Activated T-cell treated with anti-CD3 and anti-CD28 coated beads, Interleukin-2, amount 50 U/mL, for 72 hours (primary cell): Measurements from ENCODE around the gene DMBX1. TPM values are rescaled to one million over a fixed set of nuclear protein-coding genes. Genes with fewer than 3 reads are reported as not detected.

Source experiments
- ATAC-seq, 2 donors: fragments of 150-1000 bp; cut with Tn5 transposase; replicated peaks in 1 of 2; 2 replicates each; pipeline ENCODE4 v1.10.0; 2021; ENCODE audit warnings: moderate library complexity in 2 of 2, mild to moderate bottlenecking in 1 of 2
- DNase-seq, 2 donors: peaks; one replicate each; pipeline ENCODE4 v3.0.0; 2021 to 2022; ENCODE audit warnings: mixed read lengths in 1 of 2
- H3K27ac Mint-ChIP-seq: one replicate; pipeline ENCODE4 v1.8.0; 2022; ENCODE audit warnings: mild to moderate bottlenecking, moderate library complexity, mixed read lengths
- H3K27me3 Mint-ChIP-seq: one replicate; pipeline ENCODE4 v1.8.0; 2022; ENCODE audit warnings: low read depth, mixed read lengths
- H3K36me3 Mint-ChIP-seq, 2 donors: one replicate each; pipeline ENCODE4 v1.8.0; 2022; ENCODE audit warnings: mixed read lengths in 2 of 2, mild to moderate bottlenecking in 1 of 2; ENCODE audit not compliant: insufficient read depth in 2 of 2
- H3K4me1 Mint-ChIP-seq: one replicate; pipeline ENCODE4 v1.8.0; 2022; ENCODE audit warnings: low read depth, mixed read lengths
- H3K4me3 Mint-ChIP-seq, 2 donors: one replicate each; pipeline ENCODE4 v1.8.0; 2022; ENCODE audit warnings: mild to moderate bottlenecking in 2 of 2, mixed read lengths in 2 of 2, moderate library complexity in 2 of 2
- H3K9me3 Mint-ChIP-seq, 2 donors: one replicate each; pipeline ENCODE4 v1.8.0; 2022; ENCODE audit warnings: mixed read lengths in 2 of 2
- total RNA-seq, 2 donors: library from RNA; stranded (reverse); gene quantifications; one replicate each; pipeline ENCODE4 v1.2.3, GENCODE V29; 2022

DMBX1 gene
- total RNA-seq, 2 donors from 2014 or later = 0.37 TPM; not detected in 1

GRCh38 chr1:46479744-46480350 is 9.8 kb upstream of the DMBX1 start:
- Mint-ChIP-seq H3K4me3 (no peak overlapping the region), H3K27me3 (peaks cover 34% of the 10 kb centered on the region), H3K9me3 (no peaks in the 10 kb centered on the region), H3K4me1 (no peaks in the 10 kb centered on the region), H3K27ac (no peak overlapping the region), H3K36me3 (no peaks in the 10 kb centered on the region)
- no peak for ATAC-seq
- DNase-seq = no peak

- Mint-ChIP-seq H3K4me1 (no peaks in the 10 kb centered on the region), H3K4me3 (no peak overlapping the region), H3K27me3 (peaks cover 44% of the 10 kb centered on the region), H3K9me3 (no peaks in the 10 kb centered on the region), H3K36me3 (no peaks in the 10 kb centered on the region), H3K27ac (no peak overlapping the region)
- DNase-seq (no peak), ATAC-seq (no peak)
Observed at GRCh38 chr1:46480959-46481646, 8.5 kb upstream of the DMBX1 start.

- Mint-ChIP-seq H3K4me3 (no peak overlapping the region), H3K27me3 (peaks cover 52% of the 10 kb centered on the region), H3K9me3 (no peaks in the 10 kb centered on the region), H3K36me3 (peaks cover 0 to 2% of the 10 kb centered on the region in 2 donors), H3K4me1 (no peaks in the 10 kb centered on the region), H3K27ac (no peak overlapping the region)
- DNase-seq (no peak), ATAC-seq (no peak)
Observed at GRCh38 chr1:46481961-46482360, 7.7 kb upstream of the DMBX1 start.

GRCh38 chr1:46483589-46483988 is 6.0 kb upstream of the DMBX1 start:
- Mint-ChIP-seq H3K4me1 (peaks cover 5% of the 10 kb centered on the region), H3K27ac (no peak overlapping the region), H3K36me3 (peaks cover 0 to 2% of the 10 kb centered on the region in 2 donors), H3K27me3 (peaks cover 69% of the 10 kb centered on the region), H3K4me3 (no peak overlapping the region), H3K9me3 (no peaks in the 10 kb centered on the region)
- no peak for DNase-seq
- ATAC-seq = no peak

GRCh38 chr1:46484783-46485490 is 4.7 kb upstream of the DMBX1 start:
- no peak for DNase-seq
- Mint-ChIP-seq H3K9me3 (no peaks in the 10 kb centered on the region), H3K4me3 (no peak overlapping the region), H3K27me3 (peaks cover 77% of the 10 kb centered on the region), H3K36me3 (peaks cover under 1 to 5% of the 10 kb centered on the region in 2 donors), H3K27ac (no peak overlapping the region), H3K4me1 (peaks cover 17% of the 10 kb centered on the region)
- ATAC-seq = no peak

GRCh38 chr1:46485564-46486431 is 3.8 kb upstream of the DMBX1 start:
- Mint-ChIP-seq H3K36me3 (peaks cover 2 to 5% of the 10 kb centered on the region in 2 donors), H3K4me3 (no peak overlapping the region), H3K9me3 (no peaks in the 10 kb centered on the region), H3K27ac (no peak overlapping the region), H3K27me3 (peaks cover 82% of the 10 kb centered on the region), H3K4me1 (peaks cover 25% of the 10 kb centered on the region)
- ATAC-seq = no peak
- DNase-seq = no peak

GRCh38 chr1:46486432-46487015 is 3.1 kb upstream of the DMBX1 start:
- DNase-seq = no peak

GRCh38 chr1:46487818-46488218 is 1.8 kb upstream of the DMBX1 start:
- Mint-ChIP-seq H3K27ac (no peak overlapping the region), H3K36me3 (peaks cover 2 to 5% of the 10 kb centered on the region in 2 donors)
- peak in 1 of 2 donors; percentile 10 for DNase-seq

More at GRCh38 chr1:46486432-46487015, 3.1 kb upstream of the DMBX1 start:
- peaks cover 85% of the 10 kb centered on the region for H3K27me3 Mint-ChIP-seq
- peaks cover 25% of the 10 kb centered on the region for H3K4me1 Mint-ChIP-seq
- H3K9me3 Mint-ChIP-seq = no peaks in the 10 kb centered on the region
- no peak overlapping the region for H3K27ac Mint-ChIP-seq
- ATAC-seq = no peak
- no peak overlapping the region for H3K4me3 Mint-ChIP-seq
- H3K36me3 Mint-ChIP-seq = peaks cover 2 to 5% of the 10 kb centered on the region in 2 donors

GRCh38 chr1:46488343-46489168 is 1.1 kb upstream of the DMBX1 start:
- Mint-ChIP-seq H3K4me3 (peak overlapping the region; percentile 71 to 83), H3K27ac (no peak overlapping the region), H3K36me3 (peaks cover 2 to 5% of the 10 kb centered on the region in 2 donors), H3K9me3 (no peaks in the 10 kb centered on the region), H3K27me3 (peaks cover 90% of the 10 kb centered on the region), H3K4me1 (peaks cover 37% of the 10 kb centered on the region)
- DNase-seq = peak; percentile 24 to 50
- ATAC-seq = peak; percentile 59 to 65

More at GRCh38 chr1:46487818-46488218, 1.8 kb upstream of the DMBX1 start:
- Mint-ChIP-seq H3K27me3 (peaks cover 90% of the 10 kb centered on the region), H3K4me3 (no peak overlapping the region), H3K9me3 (no peaks in the 10 kb centered on the region), H3K4me1 (peaks cover 37% of the 10 kb centered on the region)
- no peak for ATAC-seq

- Mint-ChIP-seq H3K4me3 (peak overlapping the region; percentile 71 to 83), H3K36me3 (peaks cover 2 to 5% of the 10 kb centered on the region in 2 donors), H3K9me3 (no peaks in the 10 kb centered on the region), H3K27ac (no peak overlapping the region), H3K4me1 (peaks cover 37% of the 10 kb centered on the region), H3K27me3 (peaks cover 90% of the 10 kb centered on the region)
- DNase-seq = peak; percentile 50 to 67
- ATAC-seq = peak; percentile 59 to 63
Observed at GRCh38 chr1:46489169-46489637, 433 bp upstream of the DMBX1 start.

- H3K4me3 Mint-ChIP-seq = peak overlapping the region; percentile 45 to 54
- H3K27me3 Mint-ChIP-seq = peaks cover 90% of the 10 kb centered on the region
- peaks cover 2 to 5% of the 10 kb centered on the region in 2 donors for H3K36me3 Mint-ChIP-seq
- H3K27ac Mint-ChIP-seq = no peak overlapping the region
- no peak for ATAC-seq
- peaks cover 37% of the 10 kb centered on the region for H3K4me1 Mint-ChIP-seq
- H3K9me3 Mint-ChIP-seq = no peaks in the 10 kb centered on the region
- DNase-seq = no peak
Observed at GRCh38 chr1:46490406-46490655, 695 bp downstream of the DMBX1 start.
